CD4-positive, alpha-beta T cell (primary cell): Measurements from ENCODE around the gene DTX1. TPM values are rescaled to one million over a fixed set of nuclear protein-coding genes. Genes with fewer than 3 reads are reported as not detected.

Experiments used
- ATAC-seq: fragments of 200-7000 bp; cut with Tn5 transposase; one replicate; pipeline ENCODE4 v1.10.0; 2022; ENCODE audit warnings: mild to moderate bottlenecking; ENCODE audit not compliant: poor library complexity
- CTCF ChIA-PET: fragments of 350-600 bp; sonication (Branson Sonifier 250); formaldehyde crosslinking; loops from one replicate; lab custom pipeline; 2021; ENCODE audit warnings: antibody characterized with exemption, inconsistent platforms; lab: Charles Lee
- POLR2A ChIA-PET: fragments of 350-600 bp; sonication (Branson Sonifier 250); formaldehyde crosslinking; loops from one replicate; lab custom pipeline; 2021; ENCODE audit warnings: antibody characterized with exemption, inconsistent platforms; lab: Charles Lee
- DNase-seq, 14 experiments: peaks; one replicate each; pipeline ENCODE4 v3.0.0-alpha.2; 2013 to 2020; ENCODE audit warnings: mixed read lengths in 2 of 14
- H3K27ac ChIP-seq, 2 donors: one replicate each; pipeline versions ENCODE4 v1.5.1 to v1.7.0; 2013; ENCODE audit warnings: low read length in 2 of 2, low read depth in 1 of 2, mild to moderate bottlenecking in 1 of 2
- H3K27me3 ChIP-seq, 2 experiments: 1 replicate in 1 of 2; 2 replicates in 1 of 2; pipeline versions ENCODE4 v1.6.1 to v1.7.0; 2013; ENCODE audit warnings: low read length in 2 of 2, control low read depth in 1 of 2, mild to moderate bottlenecking in 1 of 2, moderate library complexity in 1 of 2; ENCODE audit not compliant: insufficient read depth in 2 of 2, control insufficient read depth in 1 of 2
- H3K36me3 ChIP-seq: one replicate; pipeline ENCODE4 v1.6.1; 2013; ENCODE audit warnings: low read length, control low read depth; ENCODE audit not compliant: insufficient read depth
- H3K4me1 ChIP-seq: one replicate; pipeline ENCODE4 v1.6.1; 2013; ENCODE audit warnings: low read length, control low read depth; ENCODE audit not compliant: insufficient read depth
- H3K4me3 ChIP-seq: one replicate; pipeline ENCODE4 v1.5.1; 2013; ENCODE audit warnings: mild to moderate bottlenecking, low read length, moderate library complexity
- H3K9me3 ChIP-seq, 2 experiments: 1 replicate in 1 of 2; 2 replicates in 1 of 2; pipeline versions ENCODE4 v1.6.1 to v1.7.0; 2013; ENCODE audit warnings: low read length in 2 of 2, mild to moderate bottlenecking in 2 of 2, control low read depth in 1 of 2, moderate library complexity in 1 of 2; ENCODE audit not compliant: control insufficient read depth in 1 of 2, insufficient read depth in 1 of 2
- H3K27ac Mint-ChIP-seq: one replicate; pipeline ENCODE4 v1.8.0; 2020; ENCODE audit warnings: mixed read lengths
- H3K27me3 Mint-ChIP-seq: one replicate; pipeline ENCODE4 v1.8.0; 2021; ENCODE audit warnings: mixed read lengths
- H3K36me3 Mint-ChIP-seq: one replicate; pipeline ENCODE4 v1.8.0; 2021; ENCODE audit warnings: low read depth, mixed read lengths
- H3K4me1 Mint-ChIP-seq: one replicate; pipeline ENCODE4 v1.8.0; 2021; ENCODE audit warnings: low read depth, mixed read lengths
- H3K4me3 Mint-ChIP-seq: one replicate; pipeline ENCODE4 v1.8.0; 2020; ENCODE audit warnings: mild to moderate bottlenecking, mixed read lengths
- H3K9me3 Mint-ChIP-seq: one replicate; pipeline ENCODE4 v1.8.0; 2020; ENCODE audit warnings: mixed read lengths
- CTCF ChIP-seq: fragments of 200-600 bp; IDR thresholded peaks from one replicate; pipeline ENCODE4 v1.8.0; 2022; ENCODE audit warnings: antibody characterized with exemption, mild to moderate bottlenecking
- intact Hi-C, 2 experiments: fragments of 100-400 bp; cut with DNase I in 1 of 2; cut with micrococcal nuclease in 1 of 2; formaldehyde crosslinking; loops; one replicate each; pipeline versions ENCODE4 v1.15.1 to v1.9.0; 2023 to 2025; cut with DNase I, micrococcal nuclease
- total RNA-seq, 174 experiments: library from RNA in 2 of 174; stranded (reverse) in 2 of 174; gene quantifications; one replicate each; pipeline ENCODE4 v1.2.3 and lab custom pipeline; 2021 to 2026

Gene DTX1
- total RNA-seq, 2 experiments from 2014 or later, result 14.0 to 14.2 TPM

- Mint-ChIP-seq H3K27me3 (no peaks in the 10 kb centered on the region), H3K36me3 (peaks cover 4% of the 10 kb centered on the region), H3K4me1 (peaks cover 42% of the 10 kb centered on the region), H3K4me3 (peak overlapping the region; percentile 90), H3K27ac (peak overlapping the region; percentile 79), H3K9me3 (no peaks in the 10 kb centered on the region)
- intact Hi-C loops, result loop anchor here in 1 of 2 experiments (10.0 kb wide), 1 partner anchor 99 kb away; no protein-coding TSS in a partner anchor
- no peaks in the 10 kb centered on the region for H3K36me3 ChIP-seq
- peak overlapping the region; percentile 67 for H3K4me3 ChIP-seq
- no peaks in the 10 kb centered on the region for H3K9me3 ChIP-seq
- H3K27me3 ChIP-seq, result no peaks in the 10 kb centered on the region
- no peak for TF ChIP-seq CTCF
- ATAC-seq (no peak), DNase-seq (no peak)
- ChIA-PET POLR2A (no interaction called here), CTCF (no interaction called here)
- H3K27ac ChIP-seq, result no peak overlapping the region
- peaks cover 61% of the 10 kb centered on the region for H3K4me1 ChIP-seq
Measured at GRCh38 chr12:113055594-113056380, 743 bp upstream of the DTX1 start.

GRCh38 chr12:113056381-113056630 is 224 bp upstream of the DTX1 start:
- peaks cover 37% of the 10 kb centered on the region for H3K4me1 Mint-ChIP-seq
- intact Hi-C loops, result loop anchor here in 1 of 2 experiments (10.0 kb wide), 1 partner anchor 98 kb away; no protein-coding TSS in a partner anchor

More at GRCh38 chr12:113056381-113056630, 224 bp upstream of the DTX1 start:
- H3K27me3 ChIP-seq, result no peaks in the 10 kb centered on the region
- Mint-ChIP-seq H3K27me3 (no peaks in the 10 kb centered on the region), H3K36me3 (peaks cover 4% of the 10 kb centered on the region), H3K9me3 (no peaks in the 10 kb centered on the region), H3K27ac (peak overlapping the region; percentile 79), H3K4me3 (peak overlapping the region; percentile 90)
- TF ChIP-seq CTCF, result no peak
- ATAC-seq (no peak), DNase-seq (no peak)
- H3K9me3 ChIP-seq, result no peaks in the 10 kb centered on the region
- H3K4me1 ChIP-seq, result peaks cover 66% of the 10 kb centered on the region
- no peaks in the 10 kb centered on the region for H3K36me3 ChIP-seq
- POLR2A ChIA-PET, result no interaction called here
- CTCF ChIA-PET, result no interaction called here
- H3K27ac ChIP-seq, result peak overlapping the region in 1 of 2 donors; percentile 9
- peak overlapping the region; percentile 67 for H3K4me3 ChIP-seq
